Ramos (cell line): Measurements from ENCODE around the gene CFP.
"Not testable (repeated sequence)": the region's sequence is repeated elsewhere in the genome, so short reads cannot be mapped to it uniquely, and the experiment has no call there.

Experiments used
- in situ Hi-C: fragments of 300-500 bp; cut with MboI; formaldehyde crosslinking; loops from one replicate; pipeline ENCODE4 v1.14.3; 2022; ENCODE audit warnings: low sequenced_read_pairs; ENCODE audit not compliant: unreplicated experiment

The CFP gene

DNA sequence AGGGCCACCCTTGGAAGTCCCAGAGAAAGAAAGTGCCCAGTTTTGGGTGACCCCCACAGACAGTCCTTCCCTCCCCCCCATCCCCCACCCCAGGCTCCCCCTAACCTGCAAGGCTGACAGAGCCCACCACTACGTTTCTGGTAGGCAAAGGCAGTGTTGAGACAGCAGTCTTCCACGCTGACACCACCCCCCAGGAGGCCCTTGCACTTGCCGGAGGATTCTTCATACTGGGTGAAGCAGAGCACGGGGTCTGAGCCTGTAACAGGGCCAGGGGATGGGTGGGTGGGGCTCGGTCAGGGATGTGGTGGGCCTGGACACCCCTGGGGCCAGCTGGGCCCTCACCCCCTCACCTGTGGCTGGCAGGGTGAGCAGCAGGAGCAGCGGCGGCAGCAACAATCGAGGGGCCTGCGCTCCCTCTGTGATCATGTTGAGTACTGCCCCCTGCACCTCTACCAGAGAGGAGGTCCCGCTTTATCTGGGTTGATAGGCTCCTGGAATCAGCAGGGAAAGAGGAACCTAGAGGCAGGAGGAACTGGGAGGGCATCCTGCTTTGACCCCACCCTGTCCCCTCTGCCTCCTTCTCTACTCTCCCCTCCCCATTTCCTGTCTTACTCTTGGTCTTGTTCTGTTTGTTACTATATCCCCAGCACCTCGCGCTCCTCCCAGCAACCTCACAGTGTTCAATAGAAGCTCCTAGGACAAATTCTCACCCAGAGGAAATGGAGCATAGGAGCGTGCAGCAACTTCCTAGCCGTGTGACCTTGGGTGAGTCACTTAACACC is at the start of gene CFP:
Gene CFP (minus strand): TSS at position 512 of the 782 bp plus-strand sequence. CDS start 86 bp downstream, at position 426.
- in situ Hi-C loops = loop anchor here (25.0 kb wide), 1 partner anchor 408 kb away; no protein-coding TSS in a partner anchor

- in situ Hi-C loops = not testable (repeated sequence)
Measured at GRCh38 chrX:47675959-47676859, 46.5 kb upstream of the CFP start.

DNA sequence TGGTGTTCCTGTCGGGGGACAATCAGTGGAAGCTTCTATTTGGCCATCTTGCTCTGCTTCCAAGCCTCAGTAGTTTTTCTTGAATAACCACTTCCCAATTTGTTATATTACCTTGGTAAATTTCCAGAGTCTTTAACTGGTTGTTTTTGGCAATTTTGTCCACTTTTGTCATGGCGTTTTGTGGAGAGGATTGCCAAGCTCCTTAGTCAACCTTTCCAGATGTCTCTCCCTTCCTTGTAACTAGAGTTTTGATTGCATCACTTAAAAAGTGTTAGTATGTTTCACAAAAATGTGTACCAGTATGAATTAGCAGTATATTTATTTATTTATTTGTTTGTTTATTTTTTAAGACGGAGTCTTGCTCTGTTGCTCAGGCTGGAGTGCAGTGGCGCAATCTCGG is 45.0 kb upstream of the CFP start:
- in situ Hi-C loops = no loop called here

DNA sequence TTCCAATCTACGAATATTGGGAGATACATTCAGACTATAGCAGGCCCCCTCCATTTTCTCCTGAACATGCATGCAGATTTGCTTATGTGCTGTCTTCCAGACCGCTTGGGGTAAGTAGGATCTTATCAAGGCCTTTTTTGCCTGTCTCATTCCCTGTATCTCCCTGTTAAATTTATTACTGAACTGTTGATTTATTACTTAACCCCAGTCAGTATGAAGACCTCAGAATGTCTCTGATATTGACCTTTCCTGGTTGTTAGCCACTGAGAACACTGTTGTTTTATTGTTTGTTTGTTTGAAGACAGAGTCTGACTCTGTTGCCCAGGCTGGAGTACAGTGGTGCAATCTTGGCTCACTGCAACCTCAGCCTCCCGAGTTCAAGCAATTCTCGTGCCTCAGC is 36.1 kb upstream of the CFP start:
- in situ Hi-C loops = not testable (repeated sequence)

DNA sequence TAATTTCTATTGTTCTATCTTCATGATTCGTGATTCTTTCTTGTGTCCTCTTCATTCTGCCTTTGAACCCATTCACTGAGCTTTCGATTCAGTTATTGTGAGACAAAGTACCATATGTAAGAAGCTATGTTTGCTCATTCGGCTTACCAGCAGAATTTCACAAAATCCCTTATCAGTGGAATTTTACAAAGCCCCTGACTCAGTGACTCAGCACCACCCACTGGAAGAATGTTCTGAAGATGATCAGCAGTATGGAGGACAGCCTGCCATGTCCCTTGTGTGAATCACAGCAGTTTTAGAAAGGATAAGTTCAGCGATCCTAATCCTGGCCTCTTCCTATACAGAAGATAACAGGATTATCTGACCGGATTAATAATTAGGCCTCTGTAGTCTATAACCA is 35.0 kb upstream of the CFP start:
- in situ Hi-C loops = no loop called here

DNA sequence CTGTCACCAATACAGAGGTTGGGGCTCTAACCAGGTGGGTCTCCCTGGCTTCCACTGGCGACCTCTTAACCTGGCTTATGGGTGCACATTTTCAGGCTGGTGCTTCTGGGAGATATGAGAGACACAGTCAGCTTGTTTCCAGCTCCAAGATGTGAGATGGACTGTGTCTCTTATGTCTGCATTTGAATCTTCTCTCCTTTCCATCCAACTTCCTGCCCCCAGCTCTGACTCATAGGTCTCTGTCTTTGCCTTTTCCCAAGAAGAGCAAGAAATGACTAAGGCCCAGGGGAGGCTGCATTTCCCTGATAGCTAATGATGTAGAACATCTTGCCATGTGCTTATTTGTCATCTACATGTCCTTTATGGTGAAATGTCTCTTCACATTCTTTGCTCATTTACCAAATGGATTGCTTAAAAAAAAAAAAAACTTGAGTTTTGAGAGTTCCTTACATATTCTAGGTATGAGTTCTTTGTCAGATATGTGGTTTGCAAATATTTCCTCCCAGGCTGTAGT is 32.5 kb upstream of the CFP start:
- in situ Hi-C loops = no loop called here

- in situ Hi-C loops = no loop called here
Measured at GRCh38 chrX:47661539-47661938, 31.8 kb upstream of the CFP start.

- in situ Hi-C loops = loop anchor here (10.0 kb wide), 1 partner anchor 445 kb away; the partner anchor contains the start of gene CDK16
Measured at GRCh38 chrX:47659421-47659726, 29.6 kb upstream of the CFP start.

GRCh38 chrX:47658684-47659420 is 29.1 kb upstream of the CFP start, which contains the start of gene UXT:
TSS of gene UXT (minus strand) at chrX:47659180. CDS start at chrX:47658927, 253 bp downstream.
- in situ Hi-C loops = loop anchor here (10.0 kb wide), 1 partner anchor 444 kb away; the partner anchor contains the start of gene CDK16

- in situ Hi-C loops = loop anchor here (10.0 kb wide), 1 partner anchor 443 kb away; the partner anchor contains the start of gene CDK16
Measured at GRCh38 chrX:47658301-47658683, 28.6 kb upstream of the CFP start.

- in situ Hi-C loops = loop anchor here (10.0 kb wide), 1 partner anchor 436 kb away; the partner anchor contains the start of gene CDK16
Measured at GRCh38 chrX:47651043-47651905, 21.5 kb upstream of the CFP start.

DNA sequence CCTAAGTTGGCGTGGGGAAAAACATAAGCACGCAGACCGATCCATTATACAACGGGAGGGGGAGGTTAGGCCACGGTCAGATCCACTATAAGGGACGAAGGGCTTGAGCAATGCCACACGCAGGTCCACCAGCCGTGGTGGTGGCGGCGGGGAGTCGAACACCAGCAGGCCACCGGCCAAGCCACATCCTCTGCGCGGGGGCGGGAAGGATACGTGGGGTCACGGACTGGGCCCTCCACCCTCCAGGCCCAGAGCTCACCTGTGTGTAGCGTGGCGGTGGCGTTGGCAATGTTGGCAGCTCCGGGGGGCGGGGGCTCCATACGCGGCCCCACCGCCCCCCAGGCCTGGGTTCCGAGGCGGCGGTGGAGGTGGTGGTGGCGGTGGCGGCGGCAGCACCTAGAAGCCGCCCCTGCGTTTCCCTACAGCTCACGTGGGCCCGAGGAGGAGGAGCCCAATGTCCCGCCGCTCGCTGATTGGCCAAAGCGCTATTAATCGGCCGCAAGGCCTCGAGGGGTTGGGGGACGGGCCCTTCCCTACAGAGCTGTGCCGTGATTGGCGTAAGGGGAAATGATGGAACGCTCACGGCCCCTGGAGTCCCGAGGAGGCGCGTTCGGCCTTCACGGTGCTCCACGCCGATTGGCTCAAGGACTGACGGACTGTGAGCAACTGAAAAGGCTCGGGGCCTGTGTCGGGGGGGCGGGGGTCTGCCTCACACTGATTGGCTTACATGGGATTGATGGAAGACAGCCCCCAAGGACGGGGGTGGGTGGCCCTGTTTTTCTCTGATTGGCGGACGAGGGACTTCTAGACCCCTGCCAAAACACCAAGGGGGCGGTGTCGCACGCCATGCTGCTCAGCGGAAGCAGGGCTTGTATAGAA is 20.7 kb upstream of the CFP start, which contains the start of gene ELK1:
Gene ELK1 (minus strand): TSS at position 400 of the 879 bp plus-strand sequence. CDS start 9,122 bp downstream, outside the sequence.
- in situ Hi-C loops = loop anchor here (10.0 kb wide), 1 partner anchor 436 kb away; the partner anchor contains the start of gene CDK16

GRCh38 chrX:47649781-47650163 is 20.0 kb upstream of the CFP start:
- in situ Hi-C loops = loop anchor here (5.0 to 25.0 kb wide), 3 partner anchors 87 to 435 kb away; partner anchors contain the start of genes ARAF and CDK16

- in situ Hi-C loops = loop anchor here (5.0 to 25.0 kb wide), 2 partner anchors 87 to 388 kb away; partner anchors contain the start of gene ARAF
Measured at GRCh38 chrX:47649271-47649670, 19.5 kb upstream of the CFP start.

DNA sequence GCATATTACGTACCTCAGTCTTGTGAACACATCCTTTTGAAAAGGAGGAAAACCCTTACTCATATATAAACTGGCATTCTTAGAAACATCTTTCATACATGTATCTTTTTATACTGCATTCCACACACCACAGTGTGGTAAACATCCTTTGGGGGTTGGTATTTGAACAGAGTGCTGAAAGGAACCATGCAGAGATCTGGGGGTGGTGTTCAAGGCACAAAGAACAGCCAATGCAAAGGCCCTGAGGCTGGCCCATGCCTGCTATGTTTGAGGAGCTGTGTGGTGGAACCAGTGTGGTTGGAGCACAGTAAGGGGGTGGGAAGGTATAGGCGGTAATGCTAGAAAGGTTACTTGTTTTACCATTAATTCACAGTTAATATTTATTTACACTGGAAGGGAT is 18.6 kb upstream of the CFP start:
- in situ Hi-C loops = loop anchor here (5.0 to 25.0 kb wide), 2 partner anchors 86 to 389 kb away; partner anchors contain the start of gene ARAF

GRCh38 chrX:47646636-47647035 is 16.9 kb upstream of the CFP start:
- in situ Hi-C loops = loop anchor here (5.0 to 25.0 kb wide), 2 partner anchors 84 to 391 kb away; partner anchors contain the start of gene ARAF

GRCh38 chrX:47645530-47645929 is 15.8 kb upstream of the CFP start:
- in situ Hi-C loops = loop anchor here (5.0 to 25.0 kb wide), 2 partner anchors 83 to 392 kb away; partner anchors contain the start of gene ARAF
